SK-N-SH treated with all-trans-retinoic acid at 6 μM for 48 hours (cell line): ENCODE results near the gene NSMF.

Experiments used
- ATAC-seq: fragments of 200-7000 bp; cut with Tn5 transposase; 3 replicates; pipeline ENCODE4 v1.9.1; 2020; ENCODE audit warnings: mild to moderate bottlenecking, moderate library complexity
- ARNTL ChIP-seq: fragments of 450-650 bp; formaldehyde crosslinking; IDR thresholded peaks from 2 replicates; pipeline ENCODE4 v1.5.0; 2020; ENCODE audit warnings: low read depth, mild to moderate bottlenecking, moderate library complexity, borderline replicate concordance
- BACH2 ChIP-seq: fragments of 250-450 bp; sonication (Bioruptor Pico); IDR thresholded peaks from 2 replicates; pipeline ENCODE4 v1.9.0; 2021; ENCODE audit warnings: mild to moderate bottlenecking, borderline replicate concordance
- CSDC2 ChIP-seq: fragments of 250-450 bp; sonication (Bioruptor Pico); IDR thresholded peaks from 2 replicates; pipeline ENCODE4 v1.5.0; 2020; ENCODE audit warnings: mild to moderate bottlenecking, moderate library complexity
- ESRRG ChIP-seq: fragments of 250-450 bp; sonication (Bioruptor Pico); IDR thresholded peaks from 2 replicates; pipeline ENCODE4 v1.6.1; 2021; ENCODE audit warnings: mild to moderate bottlenecking
- GLIS3 ChIP-seq: fragments of 250-450 bp; sonication (Bioruptor Pico); IDR thresholded peaks from 2 replicates; pipeline ENCODE4 v1.5.0; 2020; ENCODE audit warnings: mild to moderate bottlenecking, moderate library complexity
- ISL1 ChIP-seq: fragments of 250-450 bp; sonication (Bioruptor Pico); IDR thresholded peaks from 2 replicates; pipeline ENCODE4 v2.1.2; 2022; ENCODE audit warnings: mild to moderate bottlenecking, moderate library complexity
- OSR1 ChIP-seq: fragments of 250-450 bp; sonication (Bioruptor Pico); IDR thresholded peaks from 2 replicates; pipeline ENCODE4 v1.8.0; 2022; ENCODE audit warnings: moderate library complexity, mild to moderate bottlenecking, inconsistent platforms
- PPARA ChIP-seq: fragments of 250-450 bp; sonication (Bioruptor Pico); IDR thresholded peaks from 2 replicates; pipeline ENCODE4 v1.5.0; 2020; ENCODE audit warnings: mild to moderate bottlenecking, borderline replicate concordance
- RARB ChIP-seq: fragments of 250-450 bp; sonication (Bioruptor Pico); IDR thresholded peaks from 2 replicates; pipeline ENCODE4 v1.8.0; 2021; ENCODE audit warnings: mild to moderate bottlenecking, moderate library complexity
- SNAI2 ChIP-seq: fragments of 250-450 bp; sonication (Bioruptor Pico); IDR thresholded peaks from 2 replicates; pipeline ENCODE4 v1.5.0; 2020; ENCODE audit warnings: mild to moderate bottlenecking, moderate library complexity
- TCF4 ChIP-seq: fragments of 250-450 bp; sonication (Bioruptor Pico); IDR thresholded peaks from 2 replicates; pipeline ENCODE4 v1.8.0; 2021; ENCODE audit warnings: mild to moderate bottlenecking, moderate library complexity, borderline replicate concordance
- TOX ChIP-seq: fragments of 250-450 bp; sonication (Bioruptor Pico); IDR thresholded peaks from 2 replicates; pipeline ENCODE4 v1.8.0; 2021; ENCODE audit warnings: mild to moderate bottlenecking, moderate library complexity, borderline replicate concordance
- ZC3H10 ChIP-seq: fragments of 250-450 bp; sonication (Bioruptor Pico); IDR thresholded peaks from 2 replicates; pipeline ENCODE4 v1.5.1; 2021; ENCODE audit warnings: mild to moderate bottlenecking, moderate library complexity
- ZFP3 ChIP-seq: fragments of 250-450 bp; sonication (Bioruptor Pico); IDR thresholded peaks from 2 replicates; pipeline ENCODE4 v1.5.0; 2020; ENCODE audit warnings: mild to moderate bottlenecking, moderate library complexity
- ZFP30 ChIP-seq: fragments of 450-650 bp; formaldehyde crosslinking; IDR thresholded peaks from 2 replicates; pipeline ENCODE4 v1.5.0; 2022; ENCODE audit warnings: mild to moderate bottlenecking, moderate library complexity
- ZNF565 ChIP-seq: fragments of 450-650 bp; formaldehyde crosslinking; conservative IDR thresholded peaks from 2 replicates; pipeline ENCODE4 v1.5.0; 2020; ENCODE audit warnings: low read depth, mild to moderate bottlenecking, moderate library complexity
- ZNF70 ChIP-seq: fragments of 450-650 bp; formaldehyde crosslinking; IDR thresholded peaks from 2 replicates; pipeline ENCODE4 v1.5.0; 2020; ENCODE audit warnings: mild to moderate bottlenecking, moderate library complexity
- ZNF8 ChIP-seq: fragments of 450-650 bp; formaldehyde crosslinking; IDR thresholded peaks from 2 replicates; pipeline ENCODE4 v1.5.0; 2020; ENCODE audit warnings: mild to moderate bottlenecking, moderate library complexity
- TF ChIP-seq, protein P1 (sequence below): fragments of 250-450 bp; sonication (Bioruptor Pico); IDR thresholded peaks from 2 replicates; pipeline ENCODE4 v1.5.1; 2021; ENCODE audit warnings: mild to moderate bottlenecking, moderate library complexity
- TF ChIP-seq, protein P2 (sequence below): fragments of 250-450 bp; sonication (Bioruptor Pico); IDR thresholded peaks from 2 replicates; pipeline ENCODE4 v1.5.0; 2020; ENCODE audit warnings: mild to moderate bottlenecking, moderate library complexity
- TF ChIP-seq, protein P3 (sequence below): fragments of 250-450 bp; sonication (Bioruptor Pico); IDR thresholded peaks from 2 replicates; pipeline ENCODE4 v1.8.0; 2020; ENCODE audit warnings: mild to moderate bottlenecking, moderate library complexity, borderline replicate concordance
- TF ChIP-seq, protein P4 (sequence below): fragments of 250-450 bp; sonication (Bioruptor Pico); IDR thresholded peaks from 2 replicates; pipeline ENCODE4 v1.8.0; 2021; ENCODE audit warnings: low read depth, mild to moderate bottlenecking, moderate library complexity, borderline replicate concordance
- TF ChIP-seq, protein P5 (sequence below): fragments of 250-450 bp; sonication (Bioruptor Pico); IDR thresholded peaks from 2 replicates; pipeline ENCODE4 v1.5.1; 2020; ENCODE audit warnings: low read depth, mild to moderate bottlenecking, moderate library complexity

Gene NSMF, protein sequence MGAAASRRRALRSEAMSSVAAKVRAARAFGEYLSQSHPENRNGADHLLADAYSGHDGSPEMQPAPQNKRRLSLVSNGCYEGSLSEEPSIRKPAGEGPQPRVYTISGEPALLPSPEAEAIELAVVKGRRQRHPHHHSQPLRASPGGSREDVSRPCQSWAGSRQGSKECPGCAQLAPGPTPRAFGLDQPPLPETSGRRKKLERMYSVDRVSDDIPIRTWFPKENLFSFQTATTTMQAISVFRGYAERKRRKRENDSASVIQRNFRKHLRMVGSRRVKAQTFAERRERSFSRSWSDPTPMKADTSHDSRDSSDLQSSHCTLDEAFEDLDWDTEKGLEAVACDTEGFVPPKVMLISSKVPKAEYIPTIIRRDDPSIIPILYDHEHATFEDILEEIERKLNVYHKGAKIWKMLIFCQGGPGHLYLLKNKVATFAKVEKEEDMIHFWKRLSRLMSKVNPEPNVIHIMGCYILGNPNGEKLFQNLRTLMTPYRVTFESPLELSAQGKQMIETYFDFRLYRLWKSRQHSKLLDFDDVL

DNA sequence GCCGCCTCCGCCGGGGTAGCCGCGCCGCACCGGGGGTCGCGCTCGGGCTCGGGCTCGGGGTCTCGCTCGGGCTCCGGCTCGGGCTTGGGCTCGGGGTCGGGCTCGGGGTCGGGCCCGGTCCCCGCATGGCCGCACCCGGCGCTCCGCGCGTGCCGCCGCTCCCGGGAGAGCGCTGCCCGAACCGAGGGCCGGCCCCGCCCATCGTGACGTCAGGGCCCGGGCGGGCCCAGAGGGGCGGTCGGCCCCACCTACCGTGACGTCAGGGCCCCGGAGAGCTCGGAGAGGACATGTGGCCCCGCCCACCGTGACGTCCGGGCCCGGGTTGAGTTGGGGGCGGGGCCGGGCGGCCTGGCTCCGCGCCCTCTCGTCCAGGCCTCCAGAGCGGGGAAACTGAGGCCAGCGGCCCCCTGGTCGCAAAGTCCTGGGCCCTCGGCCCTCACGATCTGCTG lies at the start of gene NSMF:
Gene NSMF, minus strand, starts transcription at position 183 of the 449 bp plus-strand sequence. CDS start 232 bp downstream, outside the sequence.
- no peak for TF ChIP-seq ZFP30 (CRISPR knock-in tag)
- no peak for TF ChIP-seq SNAI2 (CRISPR knock-in tag)
- TF ChIP-seq ZFP3 (CRISPR knock-in tag) = 0 out of 2 replicates have a peak, but pooled peaks have one; percentile 41
- TF ChIP-seq, protein P1, sequence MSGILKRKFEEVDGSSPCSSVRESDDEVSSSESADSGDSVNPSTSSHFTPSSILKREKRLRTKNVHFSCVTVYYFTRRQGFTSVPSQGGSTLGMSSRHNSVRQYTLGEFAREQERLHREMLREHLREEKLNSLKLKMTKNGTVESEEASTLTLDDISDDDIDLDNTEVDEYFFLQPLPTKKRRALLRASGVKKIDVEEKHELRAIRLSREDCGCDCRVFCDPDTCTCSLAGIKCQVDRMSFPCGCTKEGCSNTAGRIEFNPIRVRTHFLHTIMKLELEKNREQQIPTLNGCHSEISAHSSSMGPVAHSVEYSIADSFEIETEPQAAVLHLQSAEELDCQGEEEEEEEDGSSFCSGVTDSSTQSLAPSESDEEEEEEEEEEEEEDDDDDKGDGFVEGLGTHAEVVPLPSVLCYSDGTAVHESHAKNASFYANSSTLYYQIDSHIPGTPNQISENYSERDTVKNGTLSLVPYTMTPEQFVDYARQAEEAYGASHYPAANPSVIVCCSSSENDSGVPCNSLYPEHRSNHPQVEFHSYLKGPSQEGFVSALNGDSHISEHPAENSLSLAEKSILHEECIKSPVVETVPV (CRISPR knock-in tag) = no peak
- no peak for TF ChIP-seq ISL1 (CRISPR knock-in tag)
- TF ChIP-seq, protein P2, sequence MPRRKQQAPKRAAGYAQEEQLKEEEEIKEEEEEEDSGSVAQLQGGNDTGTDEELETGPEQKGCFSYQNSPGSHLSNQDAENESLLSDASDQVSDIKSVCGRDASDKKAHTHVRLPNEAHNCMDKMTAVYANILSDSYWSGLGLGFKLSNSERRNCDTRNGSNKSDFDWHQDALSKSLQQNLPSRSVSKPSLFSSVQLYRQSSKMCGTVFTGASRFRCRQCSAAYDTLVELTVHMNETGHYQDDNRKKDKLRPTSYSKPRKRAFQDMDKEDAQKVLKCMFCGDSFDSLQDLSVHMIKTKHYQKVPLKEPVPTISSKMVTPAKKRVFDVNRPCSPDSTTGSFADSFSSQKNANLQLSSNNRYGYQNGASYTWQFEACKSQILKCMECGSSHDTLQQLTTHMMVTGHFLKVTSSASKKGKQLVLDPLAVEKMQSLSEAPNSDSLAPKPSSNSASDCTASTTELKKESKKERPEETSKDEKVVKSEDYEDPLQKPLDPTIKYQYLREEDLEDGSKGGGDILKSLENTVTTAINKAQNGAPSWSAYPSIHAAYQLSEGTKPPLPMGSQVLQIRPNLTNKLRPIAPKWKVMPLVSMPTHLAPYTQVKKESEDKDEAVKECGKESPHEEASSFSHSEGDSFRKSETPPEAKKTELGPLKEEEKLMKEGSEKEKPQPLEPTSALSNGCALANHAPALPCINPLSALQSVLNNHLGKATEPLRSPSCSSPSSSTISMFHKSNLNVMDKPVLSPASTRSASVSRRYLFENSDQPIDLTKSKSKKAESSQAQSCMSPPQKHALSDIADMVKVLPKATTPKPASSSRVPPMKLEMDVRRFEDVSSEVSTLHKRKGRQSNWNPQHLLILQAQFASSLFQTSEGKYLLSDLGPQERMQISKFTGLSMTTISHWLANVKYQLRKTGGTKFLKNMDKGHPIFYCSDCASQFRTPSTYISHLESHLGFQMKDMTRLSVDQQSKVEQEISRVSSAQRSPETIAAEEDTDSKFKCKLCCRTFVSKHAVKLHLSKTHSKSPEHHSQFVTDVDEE (CRISPR knock-in tag) = 0 out of 2 replicates have a peak, but pooled peaks have one; percentile 53
- TF ChIP-seq, protein P3, sequence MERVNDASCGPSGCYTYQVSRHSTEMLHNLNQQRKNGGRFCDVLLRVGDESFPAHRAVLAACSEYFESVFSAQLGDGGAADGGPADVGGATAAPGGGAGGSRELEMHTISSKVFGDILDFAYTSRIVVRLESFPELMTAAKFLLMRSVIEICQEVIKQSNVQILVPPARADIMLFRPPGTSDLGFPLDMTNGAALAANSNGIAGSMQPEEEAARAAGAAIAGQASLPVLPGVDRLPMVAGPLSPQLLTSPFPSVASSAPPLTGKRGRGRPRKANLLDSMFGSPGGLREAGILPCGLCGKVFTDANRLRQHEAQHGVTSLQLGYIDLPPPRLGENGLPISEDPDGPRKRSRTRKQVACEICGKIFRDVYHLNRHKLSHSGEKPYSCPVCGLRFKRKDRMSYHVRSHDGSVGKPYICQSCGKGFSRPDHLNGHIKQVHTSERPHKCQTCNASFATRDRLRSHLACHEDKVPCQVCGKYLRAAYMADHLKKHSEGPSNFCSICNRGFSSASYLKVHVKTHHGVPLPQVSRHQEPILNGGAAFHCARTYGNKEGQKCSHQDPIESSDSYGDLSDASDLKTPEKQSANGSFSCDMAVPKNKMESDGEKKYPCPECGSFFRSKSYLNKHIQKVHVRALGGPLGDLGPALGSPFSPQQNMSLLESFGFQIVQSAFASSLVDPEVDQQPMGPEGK (CRISPR knock-in tag) = no peak
- no peak for TF ChIP-seq TOX
- no peak for TF ChIP-seq ZNF70
- TF ChIP-seq, protein P4, sequence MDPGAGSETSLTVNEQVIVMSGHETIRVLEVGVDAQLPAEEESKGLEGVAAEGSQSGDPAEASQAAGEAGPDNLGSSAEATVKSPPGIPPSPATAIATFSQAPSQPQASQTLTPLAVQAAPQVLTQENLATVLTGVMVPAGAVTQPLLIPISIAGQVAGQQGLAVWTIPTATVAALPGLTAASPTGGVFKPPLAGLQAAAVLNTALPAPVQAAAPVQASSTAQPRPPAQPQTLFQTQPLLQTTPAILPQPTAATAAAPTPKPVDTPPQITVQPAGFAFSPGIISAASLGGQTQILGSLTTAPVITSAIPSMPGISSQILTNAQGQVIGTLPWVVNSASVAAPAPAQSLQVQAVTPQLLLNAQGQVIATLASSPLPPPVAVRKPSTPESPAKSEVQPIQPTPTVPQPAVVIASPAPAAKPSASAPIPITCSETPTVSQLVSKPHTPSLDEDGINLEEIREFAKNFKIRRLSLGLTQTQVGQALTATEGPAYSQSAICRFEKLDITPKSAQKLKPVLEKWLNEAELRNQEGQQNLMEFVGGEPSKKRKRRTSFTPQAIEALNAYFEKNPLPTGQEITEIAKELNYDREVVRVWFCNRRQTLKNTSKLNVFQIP (CRISPR knock-in tag) = no peak
- no peak for TF ChIP-seq TCF4 (CRISPR knock-in tag)
- TF ChIP-seq ESRRG (CRISPR knock-in tag) = no peak
- TF ChIP-seq PPARA = no peak
- peak; percentile 70; the same call in 1 of the 2 replicates for TF ChIP-seq CSDC2 (CRISPR knock-in tag)
- TF ChIP-seq ZC3H10 = no peak
- TF ChIP-seq BACH2 = no peak
- no peak for TF ChIP-seq ARNTL (CRISPR knock-in tag)
- TF ChIP-seq ZNF565 = no peak
- no peak for TF ChIP-seq RARB (CRISPR knock-in tag)
- TF ChIP-seq ZNF8 (CRISPR knock-in tag) = no peak
- TF ChIP-seq, protein P5, sequence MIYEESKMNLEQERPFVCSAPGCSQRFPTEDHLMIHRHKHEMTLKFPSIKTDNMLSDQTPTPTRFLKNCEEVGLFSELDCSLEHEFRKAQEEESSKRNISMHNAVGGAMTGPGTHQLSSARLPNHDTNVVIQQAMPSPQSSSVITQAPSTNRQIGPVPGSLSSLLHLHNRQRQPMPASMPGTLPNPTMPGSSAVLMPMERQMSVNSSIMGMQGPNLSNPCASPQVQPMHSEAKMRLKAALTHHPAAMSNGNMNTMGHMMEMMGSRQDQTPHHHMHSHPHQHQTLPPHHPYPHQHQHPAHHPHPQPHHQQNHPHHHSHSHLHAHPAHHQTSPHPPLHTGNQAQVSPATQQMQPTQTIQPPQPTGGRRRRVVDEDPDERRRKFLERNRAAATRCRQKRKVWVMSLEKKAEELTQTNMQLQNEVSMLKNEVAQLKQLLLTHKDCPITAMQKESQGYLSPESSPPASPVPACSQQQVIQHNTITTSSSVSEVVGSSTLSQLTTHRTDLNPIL (CRISPR knock-in tag) = no peak
- ATAC-seq = peak; percentile 73

DNA sequence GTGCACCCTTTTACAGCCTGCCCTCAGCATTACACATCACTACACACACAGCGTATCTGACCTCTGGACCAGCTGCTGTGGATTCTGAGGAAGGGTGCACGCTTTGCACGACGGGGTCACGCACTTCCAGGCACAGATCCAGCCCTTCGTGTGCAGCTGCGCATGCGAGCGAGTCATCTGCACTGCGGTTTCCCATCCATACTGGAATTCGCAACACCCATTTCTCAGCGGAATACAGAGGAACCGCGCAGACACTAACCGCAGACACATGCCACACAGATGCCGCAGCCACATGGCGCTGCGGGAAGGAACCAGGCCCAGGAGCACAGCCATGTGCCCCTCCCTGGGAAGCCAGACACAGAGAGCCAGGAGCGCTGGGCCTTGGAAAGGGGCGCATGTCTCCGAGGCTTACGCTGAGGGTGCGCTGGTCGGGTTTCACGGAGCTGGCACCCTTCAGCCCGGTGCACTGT lies 47.6 kb upstream of the NSMF start:
- TF ChIP-seq, protein P3 (CRISPR knock-in tag) = no peak
- no peak for TF ChIP-seq GLIS3
- no peak for TF ChIP-seq ZFP3 (CRISPR knock-in tag)
- no peak for TF ChIP-seq OSR1
- no peak for TF ChIP-seq TCF4 (CRISPR knock-in tag)
- no peak for TF ChIP-seq ZFP30 (CRISPR knock-in tag)
- no peak for TF ChIP-seq BACH2
- TF ChIP-seq ZNF70 = no peak
- no peak for TF ChIP-seq ZC3H10
- peak; percentile 22; the same call in 2 of the 3 replicates for ATAC-seq
